GM12875 (cell line): ENCODE data around the gene SLC9C1.

ENCODE experiments used
- H3K4me3 ChIP-seq: one replicate; pipeline ENCODE4 v1.5.1; 2011; ENCODE audit warnings: low read depth, low read length, control low read depth
- CTCF ChIP-seq: IDR thresholded peaks from 2 replicates; pipeline ENCODE4 v1.5.1; 2011; ENCODE audit warnings: low read depth, mild to moderate bottlenecking, control low read depth, inconsistent platforms, low read length, moderate library complexity, borderline replicate concordance; ENCODE audit not compliant: insufficient read depth

The SLC9C1 gene

GRCh38 chr3:112167758-112168157, 126.3 kb downstream of the SLC9C1 start:
- no peak for TF ChIP-seq CTCF
- no peak overlapping the region for H3K4me3 ChIP-seq

- no peak for TF ChIP-seq CTCF
Observed at GRCh38 chr3:112149136-112149535, 144.9 kb downstream of the SLC9C1 start.

GRCh38 chr3:112143689-112144088, 150.3 kb downstream of the SLC9C1 start:
- TF ChIP-seq CTCF = no peak
- no peak overlapping the region for H3K4me3 ChIP-seq

More at GRCh38 chr3:112149136-112149535, 144.9 kb downstream of the SLC9C1 start:
- no peak overlapping the region for H3K4me3 ChIP-seq

- H3K4me3 ChIP-seq = no peak overlapping the region
- TF ChIP-seq CTCF = no peak
Observed at GRCh38 chr3:112143251-112143650, 150.8 kb downstream of the SLC9C1 start.

- no peak overlapping the region for H3K4me3 ChIP-seq
- no peak for TF ChIP-seq CTCF
Observed at GRCh38 chr3:112141293-112141692, 152.7 kb downstream of the SLC9C1 start.

GRCh38 chr3:112140584-112140983, 153.4 kb downstream of the SLC9C1 start:
- no peak overlapping the region for H3K4me3 ChIP-seq
- TF ChIP-seq CTCF = no peak

GRCh38 chr3:112138219-112138969, 155.6 kb downstream of the SLC9C1 start:
- no peak for TF ChIP-seq CTCF
- H3K4me3 ChIP-seq = no peak overlapping the region
